VCaP (cell line): ENCODE results near the gene RABGAP1.

Experiments used
- H3K27ac ChIP-seq: fragments of 450-650 bp; 2 replicates; pipeline ENCODE4 v1.5.1; 2017
- TF ChIP-seq, protein P1 (sequence below): fragments of 450-650 bp; conservative IDR thresholded peaks from 2 replicates; pipeline ENCODE4 v1.5.1; 2017; ENCODE audit warnings: mild to moderate bottlenecking, moderate library complexity

Gene RABGAP1

DNA sequence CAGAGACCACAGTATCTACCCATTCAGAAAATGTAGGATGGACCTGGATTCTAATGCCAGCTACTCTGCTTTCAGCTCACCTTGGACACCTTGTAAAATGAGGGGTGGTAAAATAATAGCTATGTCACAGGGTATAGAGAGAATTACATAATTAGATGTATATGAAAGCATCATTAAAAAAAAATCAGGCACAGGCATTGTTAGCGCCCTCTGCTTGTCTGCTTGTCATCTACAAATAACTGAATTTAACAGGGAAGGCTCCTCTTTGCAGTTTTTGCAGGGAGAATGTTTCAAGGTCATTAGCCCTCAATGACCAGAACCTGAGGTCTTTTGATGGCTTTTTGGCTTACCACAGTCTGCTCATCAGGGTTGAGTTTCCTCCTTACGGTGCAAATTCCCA, 150.6 kb downstream of the RABGAP1 start:
- H3K27ac ChIP-seq = no peak overlapping the region
- TF ChIP-seq, protein P1, sequence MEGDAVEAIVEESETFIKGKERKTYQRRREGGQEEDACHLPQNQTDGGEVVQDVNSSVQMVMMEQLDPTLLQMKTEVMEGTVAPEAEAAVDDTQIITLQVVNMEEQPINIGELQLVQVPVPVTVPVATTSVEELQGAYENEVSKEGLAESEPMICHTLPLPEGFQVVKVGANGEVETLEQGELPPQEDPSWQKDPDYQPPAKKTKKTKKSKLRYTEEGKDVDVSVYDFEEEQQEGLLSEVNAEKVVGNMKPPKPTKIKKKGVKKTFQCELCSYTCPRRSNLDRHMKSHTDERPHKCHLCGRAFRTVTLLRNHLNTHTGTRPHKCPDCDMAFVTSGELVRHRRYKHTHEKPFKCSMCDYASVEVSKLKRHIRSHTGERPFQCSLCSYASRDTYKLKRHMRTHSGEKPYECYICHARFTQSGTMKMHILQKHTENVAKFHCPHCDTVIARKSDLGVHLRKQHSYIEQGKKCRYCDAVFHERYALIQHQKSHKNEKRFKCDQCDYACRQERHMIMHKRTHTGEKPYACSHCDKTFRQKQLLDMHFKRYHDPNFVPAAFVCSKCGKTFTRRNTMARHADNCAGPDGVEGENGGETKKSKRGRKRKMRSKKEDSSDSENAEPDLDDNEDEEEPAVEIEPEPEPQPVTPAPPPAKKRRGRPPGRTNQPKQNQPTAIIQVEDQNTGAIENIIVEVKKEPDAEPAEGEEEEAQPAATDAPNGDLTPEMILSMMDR = peak; percentile 63

DNA sequence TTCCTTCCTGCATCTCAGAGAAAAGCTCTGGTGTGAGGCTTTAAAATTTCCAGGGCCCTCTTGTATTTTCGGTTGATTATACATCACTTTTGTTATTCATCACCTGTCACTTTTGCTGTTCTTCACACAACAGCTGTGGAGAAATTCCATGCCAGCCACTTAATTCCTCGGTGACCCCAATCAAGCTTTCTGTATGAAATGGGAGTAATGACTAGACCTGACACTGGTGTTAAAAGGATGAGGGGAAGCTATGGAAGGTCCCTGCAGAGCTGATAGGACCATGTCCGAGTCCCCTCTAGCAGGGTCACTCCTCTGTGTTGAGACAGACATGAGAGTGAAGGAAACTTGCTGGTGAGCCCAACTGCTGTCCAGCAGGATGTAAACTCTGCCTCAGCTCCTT, 152.3 kb downstream of the RABGAP1 start:
- no peak overlapping the region for H3K27ac ChIP-seq
- TF ChIP-seq, protein P1 = no peak

GRCh38 chr9:123096987-123097386, 156.2 kb downstream of the RABGAP1 start:
- no peak overlapping the region for H3K27ac ChIP-seq

GRCh38 chr9:123097430-123098095, 156.7 kb downstream of the RABGAP1 start:
- TF ChIP-seq, protein P1 = no peak
- H3K27ac ChIP-seq = no peak overlapping the region

More at GRCh38 chr9:123096987-123097386, 156.2 kb downstream of the RABGAP1 start:
- TF ChIP-seq, protein P1 = no peak

DNA sequence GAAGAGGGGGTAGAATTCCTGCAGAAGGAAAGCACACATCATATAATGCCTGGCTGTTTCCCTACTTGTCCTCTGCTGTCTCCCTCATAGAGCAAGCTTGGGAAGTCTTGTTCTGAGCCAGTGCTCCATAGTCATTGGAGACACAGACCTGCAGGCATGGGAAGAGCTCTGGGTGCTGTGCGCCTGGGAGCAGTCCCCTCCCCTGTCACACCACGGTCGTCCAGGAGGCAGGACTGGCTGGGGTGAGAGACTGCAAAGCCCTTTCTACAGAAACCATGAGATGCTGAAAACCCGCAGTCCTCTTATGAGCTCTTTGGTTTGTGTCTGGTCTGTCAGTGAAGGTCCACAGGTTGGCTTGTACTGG, 157.3 kb downstream of the RABGAP1 start:
- no peak overlapping the region for H3K27ac ChIP-seq
- TF ChIP-seq, protein P1 = no peak

GRCh38 chr9:123099042-123099441, 158.2 kb downstream of the RABGAP1 start:
- H3K27ac ChIP-seq = no peak overlapping the region; the same call in 1 of the 2 replicates
- TF ChIP-seq, protein P1 = no peak

DNA sequence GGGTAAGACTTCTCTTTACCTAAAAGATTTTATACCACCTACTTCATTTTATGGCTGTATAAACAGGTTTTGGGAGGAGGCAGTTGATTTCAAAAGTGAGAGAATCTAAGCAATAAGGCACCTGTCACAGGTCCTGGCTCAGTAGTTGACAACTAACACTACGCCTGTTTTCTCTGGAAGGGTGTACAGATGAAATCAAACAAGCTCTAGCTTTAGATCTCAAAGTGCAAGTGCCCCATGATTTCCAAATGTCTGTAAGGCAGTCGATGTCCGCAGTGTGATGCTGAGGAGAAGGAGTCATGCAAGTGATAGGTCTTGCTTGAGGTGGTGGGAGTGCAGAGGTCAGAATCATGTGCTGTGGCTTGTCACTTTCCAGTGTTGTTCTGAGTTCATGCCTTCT, 158.7 kb downstream of the RABGAP1 start:
- H3K27ac ChIP-seq = no peak overlapping the region; the same call in 1 of the 2 replicates
- TF ChIP-seq, protein P1 = no peak
